ENCODE results near the gene ZNF750.

GRCh38 chr17:82875407-82875856 is 35.6 kb upstream of the ZNF750 start:
- TF ChIP-seq POLR2A (IDR thresholded peaks at IDR 0.05; ENCODE audit: low read depth, low read length): no peak
- TF ChIP-seq POLR2AphosphoS5 (IDR thresholded peaks at IDR 0.05; ENCODE audit: low read depth, low read length): no peak
- no peak for TF ChIP-seq TAF1 (IDR thresholded peaks at IDR 0.05; ENCODE audit: borderline replicate concordance, low read depth, low read length)

Measured in GM12892 (cell line).